ENCODE results near the gene MEIS2.
"Not testable (repeated sequence)": the region's sequence is repeated elsewhere in the genome, so short reads cannot be mapped to it uniquely, and the experiment has no call there.

Gene MEIS2

DNA sequence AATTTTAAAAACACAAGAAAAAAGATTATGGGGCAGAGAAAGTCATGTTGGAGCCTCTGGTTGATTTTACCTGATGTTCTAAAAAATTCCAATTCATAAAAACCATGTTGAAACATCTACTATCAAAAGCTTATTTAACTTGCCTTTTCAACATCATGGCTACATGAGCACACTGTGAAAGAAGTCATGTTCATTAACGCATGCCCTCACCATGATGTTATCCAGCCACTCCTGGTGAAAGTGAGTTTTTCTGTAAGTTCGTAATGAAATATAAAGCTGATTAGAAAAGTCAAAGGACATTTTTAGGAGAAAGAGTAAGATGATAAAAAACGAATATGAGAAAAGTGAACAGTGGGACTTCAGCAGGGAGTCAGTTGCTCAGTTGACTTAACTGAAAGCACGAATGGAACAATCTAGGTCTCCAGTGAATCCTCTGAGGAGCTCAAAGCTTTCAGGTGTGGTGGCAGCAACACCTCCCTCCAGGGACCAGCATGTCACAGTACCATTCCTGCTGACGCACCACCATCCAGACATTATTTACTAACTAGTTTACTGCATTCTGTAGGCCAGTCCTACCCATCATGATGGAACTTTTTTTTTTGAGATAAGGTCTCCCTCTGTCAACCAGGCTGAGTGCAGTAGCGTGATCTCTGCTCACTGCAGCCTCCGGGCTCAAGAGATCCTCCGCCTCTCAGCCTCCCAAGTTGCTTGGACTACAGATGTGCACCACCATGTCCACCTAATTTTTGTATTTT is 95.2 kb downstream of the MEIS2 start:
- no peak for DNase-seq (ENCODE audit: low spot score)

DNA sequence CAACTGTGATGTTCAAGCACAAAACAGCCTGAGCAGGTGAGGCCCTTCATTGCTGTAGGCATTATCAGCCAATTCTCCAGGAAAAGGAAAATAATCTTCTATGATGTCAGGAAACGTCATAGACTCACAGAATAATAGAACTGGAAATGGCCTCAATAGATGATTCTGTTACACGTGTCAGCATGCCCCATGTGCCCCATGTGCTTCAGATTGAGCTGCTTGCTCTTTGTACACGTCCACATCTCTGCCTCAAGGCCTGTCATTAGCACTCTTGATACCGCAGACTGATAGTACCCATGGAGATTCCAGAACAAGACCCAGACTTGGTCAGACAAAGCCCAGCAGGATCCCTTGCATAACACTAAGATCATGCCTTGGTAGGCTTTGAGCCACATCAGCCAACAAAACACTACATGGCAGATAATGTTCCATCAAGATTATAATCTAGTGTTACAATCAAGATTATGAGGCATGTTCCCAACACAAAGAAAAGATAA is 95.9 kb downstream of the MEIS2 start:
- DNase-seq (ENCODE audit: low spot score) = no peak

DNA sequence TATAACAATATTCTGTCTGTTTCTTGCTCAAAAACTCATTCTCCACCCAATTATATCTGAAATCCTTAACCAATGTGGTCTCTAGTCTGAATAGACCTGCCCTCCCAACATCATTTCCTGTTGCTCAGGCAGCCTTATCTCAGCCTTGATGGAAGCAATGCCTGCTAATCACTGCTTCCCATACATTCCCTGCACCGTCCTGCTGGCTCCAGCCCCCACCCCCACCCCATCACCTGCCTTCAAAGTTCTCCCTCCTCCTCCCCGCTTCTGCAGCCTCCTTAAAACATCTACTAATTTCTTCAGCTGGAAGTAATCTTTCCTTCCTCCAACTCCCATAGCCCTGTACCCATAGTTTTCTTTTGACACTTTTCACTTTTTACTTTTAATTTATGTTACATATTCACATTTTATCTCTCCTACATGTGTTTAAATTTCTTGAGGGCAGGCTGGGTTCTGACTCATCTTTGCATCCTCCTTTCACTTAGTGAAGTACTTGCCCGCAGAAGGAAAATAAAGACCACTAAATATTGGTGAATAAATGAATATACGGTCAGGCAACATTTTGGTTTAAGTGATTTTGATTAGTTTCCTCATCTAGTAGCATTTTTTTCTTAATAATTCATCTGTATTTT is 98.2 kb downstream of the MEIS2 start:
- no peak for DNase-seq (ENCODE audit: low spot score)

DNA sequence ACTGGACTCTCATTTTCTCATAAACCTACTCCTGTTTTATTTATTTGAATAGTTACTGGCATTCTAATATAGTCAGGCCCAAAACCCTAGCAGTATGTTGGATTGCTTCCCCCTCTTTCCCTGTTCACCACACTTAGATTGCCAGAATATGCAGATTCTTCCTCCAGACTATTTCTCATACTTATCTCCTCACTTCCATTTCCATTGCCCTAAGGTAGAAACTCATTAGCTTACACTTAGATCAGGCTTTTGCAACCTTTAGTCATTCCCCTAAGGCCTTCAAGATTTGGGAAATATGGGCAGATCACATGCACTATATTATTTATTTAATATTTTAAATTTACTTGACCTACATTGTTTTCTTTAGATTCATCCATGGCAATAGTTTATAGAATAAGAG is 98.9 kb downstream of the MEIS2 start:
- DNase-seq (ENCODE audit: low spot score) = no peak

DNA sequence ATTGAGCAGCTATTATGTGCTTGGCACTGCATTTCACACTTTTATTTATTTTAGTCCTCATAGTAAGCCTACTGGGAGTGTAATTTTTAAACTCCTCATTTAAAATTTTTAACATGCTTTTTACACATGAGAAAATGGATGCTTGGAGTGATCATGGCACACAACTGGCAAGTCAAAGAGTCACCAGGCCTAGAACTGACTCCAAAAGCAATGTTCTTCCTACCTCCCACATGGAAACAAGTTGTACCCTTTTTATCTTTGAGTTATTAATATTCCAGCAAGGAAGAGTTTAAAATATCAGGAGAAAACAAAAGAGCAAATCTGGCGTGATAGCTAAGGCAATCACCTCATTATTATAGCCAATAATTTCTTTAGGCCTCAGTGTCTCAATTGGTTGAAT is 100.6 kb downstream of the MEIS2 start:
- DNase-seq (ENCODE audit: low spot score) = no peak

DNA sequence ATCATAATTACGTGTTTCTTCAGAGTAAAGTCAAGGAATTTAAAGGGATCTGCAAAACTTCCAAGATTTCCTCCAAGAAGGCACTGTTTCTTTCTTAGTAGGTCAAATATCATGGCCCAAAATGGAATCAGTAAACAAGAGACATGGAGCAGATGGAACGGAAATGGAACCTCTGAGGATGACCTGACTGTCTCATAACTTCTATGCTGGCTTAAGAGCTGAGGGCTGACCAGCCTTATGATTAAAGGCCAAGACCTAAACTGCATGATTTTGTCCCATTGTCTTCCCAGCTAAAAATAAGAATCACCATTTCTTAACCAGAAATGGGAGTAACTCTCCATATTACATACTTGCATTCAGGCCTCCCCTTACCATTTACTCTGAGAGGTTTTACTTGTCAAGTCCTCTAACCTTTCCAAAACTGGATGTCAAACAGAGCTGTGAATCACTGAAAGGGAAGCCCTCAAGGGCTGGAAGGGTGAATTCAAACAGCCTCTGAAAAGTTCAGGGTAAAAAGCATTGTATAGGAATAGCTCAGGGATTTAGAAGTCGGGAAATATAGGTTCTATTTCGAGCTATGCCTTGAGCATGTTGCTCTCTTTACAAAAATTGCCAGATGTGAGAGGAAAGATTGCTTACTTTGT is 103.7 kb downstream of the MEIS2 start:
- no peak for DNase-seq (ENCODE audit: low spot score)

DNA sequence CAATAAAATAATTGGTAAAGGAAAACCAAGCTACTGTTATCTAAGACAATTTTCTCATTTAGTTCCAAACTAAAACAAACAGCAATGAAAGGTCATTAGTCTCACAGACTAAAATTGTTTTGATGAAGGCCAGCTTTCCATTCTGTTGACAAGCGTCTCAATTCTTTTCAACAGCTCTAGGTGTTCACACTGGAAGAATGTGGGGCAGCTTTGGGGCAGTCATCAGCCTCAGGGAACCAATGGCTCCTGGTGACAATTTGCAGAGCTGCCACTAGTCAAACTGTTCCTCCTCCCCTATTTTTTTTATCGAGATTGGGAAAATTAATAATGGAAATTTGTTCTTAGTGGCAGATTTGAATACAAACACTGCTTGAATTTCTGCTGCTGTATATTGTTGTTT is 104.2 kb downstream of the MEIS2 start:
- DNase-seq (ENCODE audit: low spot score) = no peak

DNA sequence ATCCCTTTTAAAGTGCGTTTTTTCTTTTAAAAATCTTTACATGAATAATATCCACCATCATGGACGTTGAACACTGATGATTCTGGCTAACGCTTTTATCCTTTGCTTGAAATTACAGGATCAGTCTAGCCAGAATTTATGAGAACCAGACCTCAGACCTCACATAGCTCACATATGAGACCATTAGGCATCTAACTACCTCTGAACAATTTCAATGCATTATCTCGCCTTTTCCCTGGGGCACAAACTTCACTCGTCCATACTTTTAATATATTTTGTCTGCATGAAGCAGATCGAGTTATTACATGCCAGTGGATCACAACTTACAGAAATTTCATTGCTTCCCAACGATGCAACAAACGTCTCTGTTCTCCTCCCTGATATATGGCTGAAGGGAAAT is 105.6 kb downstream of the MEIS2 start:
- no peak for DNase-seq (ENCODE audit: low spot score)

DNA sequence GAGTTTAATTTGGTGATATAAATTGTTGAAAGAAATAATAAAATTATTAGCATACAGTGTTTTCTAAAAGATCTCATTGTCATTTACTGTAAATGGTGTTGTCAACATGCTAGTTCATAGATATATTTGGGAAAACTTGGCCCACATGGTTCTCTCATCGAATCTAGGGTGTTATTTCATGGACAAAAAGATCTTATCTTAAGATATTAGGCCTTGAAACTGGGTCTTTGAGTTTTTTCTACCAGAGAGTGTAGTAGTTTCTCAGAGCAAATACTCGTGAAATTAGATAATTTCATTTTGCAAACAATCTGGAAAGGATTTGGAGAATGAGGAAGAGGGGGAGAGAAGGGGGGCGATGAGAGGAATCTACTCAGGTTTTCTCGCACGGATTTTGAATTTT is 107.9 kb downstream of the MEIS2 start:
- DNase-seq (ENCODE audit: low spot score) = no peak

DNA sequence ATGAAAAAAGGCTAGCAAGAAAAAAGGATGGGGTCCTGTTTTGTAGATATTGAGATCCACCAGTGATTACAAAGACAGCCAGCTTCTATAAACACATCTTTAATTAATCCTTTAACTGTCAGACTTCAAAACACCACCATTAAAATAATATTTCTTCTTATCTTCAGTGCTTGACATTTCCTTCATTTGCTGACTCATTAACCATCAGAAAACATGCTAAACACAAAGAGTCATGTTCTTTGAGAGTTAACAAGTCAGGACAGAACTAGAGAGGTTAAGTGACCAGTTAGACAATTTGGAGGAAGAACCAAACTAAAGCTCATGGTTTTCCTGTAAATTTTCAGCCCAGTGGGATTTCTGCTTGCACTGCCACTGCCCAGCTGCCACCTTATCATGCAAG is 111.4 kb downstream of the MEIS2 start:
- no peak for DNase-seq (ENCODE audit: low spot score)

DNA sequence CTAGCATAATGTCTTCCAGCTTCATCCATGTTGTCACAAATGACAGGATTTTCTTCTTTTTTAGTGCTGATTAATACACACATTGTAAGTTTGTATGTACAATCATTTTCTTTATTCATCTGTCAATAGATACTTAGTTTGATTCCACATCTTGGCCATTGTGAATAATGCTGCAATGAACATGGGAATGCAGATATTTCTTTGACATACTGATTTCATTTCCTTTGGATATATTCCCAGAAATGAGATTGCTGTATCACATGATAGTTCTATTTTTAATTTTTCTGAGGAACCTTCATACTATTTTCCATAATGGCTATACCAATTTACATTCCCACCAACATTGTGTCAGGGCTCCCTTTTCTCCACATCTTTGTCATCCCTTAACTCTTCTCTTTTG is 117.9 kb downstream of the MEIS2 start:
- no peak for DNase-seq (ENCODE audit: low spot score)

DNA sequence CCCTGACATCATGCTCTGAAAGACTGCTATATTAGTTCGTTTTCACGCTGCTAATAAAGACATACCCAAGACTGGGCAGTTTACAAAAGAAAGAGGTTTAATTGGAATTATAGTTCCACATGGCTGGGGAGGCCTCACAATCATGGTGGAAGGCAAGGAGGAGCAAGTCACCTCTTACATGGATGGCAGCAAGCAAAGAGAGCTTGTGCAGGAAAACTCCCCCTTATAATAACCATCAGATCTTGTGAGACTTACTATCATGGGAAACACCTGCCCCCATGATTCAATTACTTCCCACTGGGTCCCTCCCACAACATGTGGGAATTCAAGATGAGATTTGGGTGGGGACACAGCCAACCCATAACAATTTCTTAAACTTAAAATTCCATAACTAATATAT is 120.1 kb downstream of the MEIS2 start:
- DNase-seq (ENCODE audit: low spot score) = not testable (repeated sequence)

DNA sequence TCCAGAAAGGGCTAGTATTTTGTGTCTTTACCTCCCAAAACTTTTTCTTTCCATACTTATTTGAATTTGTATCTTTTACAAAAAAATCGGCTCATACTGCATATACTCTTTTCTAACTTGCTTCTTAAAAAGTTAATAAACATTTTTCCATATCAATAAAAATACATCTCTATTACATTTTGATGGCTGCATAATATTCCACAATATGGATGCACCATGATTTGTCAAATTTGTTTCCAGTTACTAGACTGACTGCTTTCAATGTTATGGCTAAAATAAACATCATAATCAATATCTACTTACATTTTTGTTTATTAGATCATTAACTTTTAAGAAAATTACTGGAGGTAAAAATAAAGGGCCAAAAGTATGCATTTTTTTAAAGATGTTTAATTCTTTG is 121.7 kb downstream of the MEIS2 start:
- no peak for DNase-seq (ENCODE audit: low spot score)

DNA sequence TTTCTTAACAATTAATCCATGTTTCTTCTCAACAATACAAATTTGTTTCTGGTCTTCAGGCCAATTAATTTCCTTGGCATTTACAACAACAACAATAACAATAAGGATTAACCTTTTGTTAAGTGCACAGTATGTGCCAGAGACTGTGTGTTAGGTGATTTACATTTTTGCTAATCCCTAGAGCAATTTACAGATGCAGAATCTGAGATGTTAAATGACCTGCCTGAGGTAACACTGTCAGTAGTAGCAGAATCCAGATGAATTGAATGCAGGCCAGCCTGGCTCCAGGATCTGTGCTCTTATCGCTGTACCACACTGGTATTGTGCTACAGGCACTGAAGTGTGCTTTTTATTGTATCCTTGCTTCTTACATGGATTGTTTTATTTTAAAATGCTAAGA is 122.2 kb downstream of the MEIS2 start:
- no peak for DNase-seq (ENCODE audit: low spot score)

DNA sequence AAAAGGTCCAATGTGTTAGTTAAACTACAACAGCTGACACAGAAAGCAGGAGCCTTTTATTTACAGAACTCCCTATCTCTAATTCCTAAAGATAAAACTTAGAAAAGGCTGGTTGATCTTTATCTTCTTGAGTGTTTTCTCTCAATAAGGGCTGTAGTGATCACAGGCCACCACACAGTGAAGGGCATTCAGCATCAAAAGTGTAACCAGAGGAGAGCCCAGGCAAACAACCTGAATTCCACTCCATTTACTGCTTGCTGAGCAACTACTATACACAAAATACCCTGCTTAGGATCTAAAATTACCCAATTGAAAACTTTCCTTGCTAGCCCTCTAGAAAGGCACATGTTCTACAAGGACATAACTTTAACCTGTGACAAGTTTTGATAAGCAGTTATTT is 122.7 kb downstream of the MEIS2 start:
- DNase-seq (ENCODE audit: low spot score) = no peak

DNA sequence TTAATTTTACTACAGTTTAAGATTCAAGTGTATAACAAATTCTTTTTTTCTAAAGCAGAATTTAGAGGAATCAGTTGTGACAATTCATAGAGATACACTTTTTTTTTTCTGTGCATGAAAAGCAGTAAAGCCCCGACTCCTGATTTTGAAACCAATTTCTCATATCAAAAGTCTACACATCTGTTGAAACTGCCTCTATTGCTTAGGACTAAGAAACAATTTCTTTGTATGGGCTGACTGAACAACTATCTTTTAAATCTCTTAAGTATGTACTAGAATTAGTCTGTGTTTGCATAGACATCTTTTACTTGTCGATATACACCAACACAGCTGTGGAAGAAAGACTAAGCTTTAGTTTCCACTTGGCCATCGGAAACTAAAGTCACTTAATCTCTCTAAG is 127.6 kb downstream of the MEIS2 start:
- no peak for DNase-seq (ENCODE audit: low spot score)

DNA sequence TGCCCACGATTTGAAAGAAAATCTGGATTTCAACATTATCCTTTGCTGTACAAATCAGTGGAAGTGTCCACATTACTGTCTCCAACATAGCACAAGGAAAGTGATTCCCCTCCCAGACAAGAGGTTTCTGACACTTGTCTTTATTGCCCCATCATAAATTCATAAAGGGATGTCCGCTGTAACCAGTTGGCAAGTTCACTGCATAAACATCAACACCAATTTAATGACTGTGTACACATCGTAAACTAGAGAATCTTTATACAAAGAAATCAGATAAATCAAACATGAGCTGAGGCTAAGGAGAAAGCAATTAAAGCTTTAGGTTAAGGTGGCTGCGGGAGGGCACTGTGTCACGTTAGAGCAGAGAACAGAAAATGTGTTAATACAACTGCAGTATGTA is 129.8 kb downstream of the MEIS2 start:
- DNase-seq (ENCODE audit: low spot score) = no peak

DNA sequence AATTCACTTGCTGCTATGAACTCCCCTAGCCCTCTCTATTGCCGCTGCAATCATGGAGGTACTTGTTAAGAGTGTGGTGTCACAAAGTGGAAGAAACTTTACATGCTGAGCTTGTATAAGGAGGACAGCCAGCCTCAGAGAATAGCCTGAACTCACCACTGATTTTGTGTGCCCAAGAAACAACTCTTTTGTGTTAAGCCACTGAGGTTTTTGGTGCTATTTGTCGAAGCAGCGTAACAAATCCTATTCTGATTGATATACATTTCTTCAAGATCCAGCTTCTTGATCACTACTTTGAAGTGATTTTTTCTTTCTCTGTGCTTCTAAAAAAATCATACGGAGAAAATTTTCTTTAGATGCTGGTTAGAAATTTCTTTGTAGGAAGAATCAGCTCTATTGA is 132.4 kb downstream of the MEIS2 start:
- no peak for DNase-seq (ENCODE audit: low spot score)

DNA sequence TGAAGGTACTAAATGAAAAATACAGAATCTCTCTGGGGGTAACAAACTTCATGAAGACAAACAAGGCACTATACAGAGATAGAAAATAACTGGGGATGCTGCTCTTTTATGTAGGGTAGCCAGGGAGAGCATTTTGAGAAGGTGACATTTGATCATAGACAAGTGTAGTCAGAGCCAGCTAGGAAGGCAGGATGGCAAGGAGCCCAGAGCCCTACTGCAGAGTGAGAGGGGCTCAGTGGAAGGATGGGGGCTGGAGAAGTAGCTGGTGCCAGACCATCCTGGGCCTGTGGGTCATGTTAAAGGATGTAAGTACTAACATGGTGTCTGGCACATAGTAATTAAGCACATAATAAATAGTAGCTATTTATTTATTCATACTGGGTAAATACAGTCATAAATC is 133.6 kb downstream of the MEIS2 start:
- DNase-seq (ENCODE audit: low spot score) = no peak

DNA sequence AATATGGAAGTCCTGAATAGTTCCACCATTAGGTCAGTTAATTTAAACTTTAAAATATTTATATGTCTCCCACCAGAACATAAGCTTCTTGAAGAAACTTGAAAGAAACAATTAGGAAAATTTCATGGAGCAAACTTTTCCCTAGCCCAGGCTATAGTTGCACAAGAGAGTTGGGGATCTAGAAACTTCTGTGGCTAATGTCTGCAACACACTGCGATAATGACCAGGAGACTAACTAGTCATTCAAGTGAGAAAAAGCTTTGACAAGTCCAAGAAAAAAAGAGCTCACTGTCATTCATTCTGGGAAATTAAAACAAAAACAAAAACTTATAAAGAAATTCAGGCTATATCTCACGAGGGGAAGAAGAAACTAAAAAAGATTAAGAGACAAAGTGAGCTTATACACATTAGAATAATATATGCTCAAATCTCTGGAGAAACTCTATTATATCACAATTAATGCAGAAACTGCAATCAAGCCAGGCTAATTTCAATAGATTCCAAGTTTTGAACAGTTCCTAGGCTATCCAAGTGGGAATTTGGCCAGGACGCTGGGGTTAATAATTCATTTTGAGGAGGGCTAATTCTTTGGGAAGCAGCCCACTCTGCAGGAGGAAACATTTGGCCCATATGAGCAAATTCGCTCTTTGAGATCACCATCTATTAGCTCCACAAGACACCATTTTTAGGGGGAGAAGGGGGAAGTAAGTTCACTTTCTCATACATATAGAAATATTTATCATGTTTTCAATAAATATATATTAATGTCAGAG is 134.6 kb downstream of the MEIS2 start:
- DNase-seq (ENCODE audit: low spot score) = no peak

DNA sequence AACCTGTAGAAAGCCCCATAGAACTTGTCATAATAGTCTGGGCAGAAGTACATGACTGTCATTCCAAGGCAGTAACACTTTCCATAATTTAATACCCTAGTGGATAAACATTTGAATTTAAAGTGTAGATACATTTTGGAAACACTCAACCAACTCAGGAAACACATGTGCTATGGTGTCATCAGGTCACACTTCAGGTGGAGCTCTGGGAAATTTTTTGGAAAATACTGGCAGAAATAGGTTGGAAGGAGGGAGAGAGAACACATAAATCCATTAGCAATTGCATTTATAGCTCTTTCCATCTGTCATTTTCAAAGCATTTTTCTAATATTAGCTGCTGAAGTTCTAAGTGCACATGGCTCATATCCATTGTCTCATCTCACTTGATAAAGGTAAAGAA is 135.7 kb downstream of the MEIS2 start:
- no peak for DNase-seq (ENCODE audit: low spot score)

DNA sequence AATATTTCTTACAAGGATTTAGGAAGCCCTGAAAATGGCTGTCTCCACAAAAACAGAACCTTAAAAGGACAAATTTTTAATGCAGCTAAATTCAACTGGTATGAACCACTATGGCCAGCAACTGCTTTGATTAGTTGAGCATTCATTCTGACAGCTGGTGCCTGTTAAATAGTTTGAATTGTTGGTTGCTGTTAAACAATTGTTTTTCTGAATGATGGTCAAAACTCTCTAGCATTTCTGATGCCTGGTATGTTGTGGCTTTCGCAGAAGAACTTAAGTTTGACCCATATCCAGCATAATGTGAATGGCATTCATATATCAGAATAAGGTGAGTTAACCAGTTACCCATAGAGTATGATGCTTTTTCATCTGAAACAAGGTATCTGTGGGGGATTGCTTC is 138.4 kb downstream of the MEIS2 start:
- no peak for DNase-seq (ENCODE audit: low spot score)

DNA sequence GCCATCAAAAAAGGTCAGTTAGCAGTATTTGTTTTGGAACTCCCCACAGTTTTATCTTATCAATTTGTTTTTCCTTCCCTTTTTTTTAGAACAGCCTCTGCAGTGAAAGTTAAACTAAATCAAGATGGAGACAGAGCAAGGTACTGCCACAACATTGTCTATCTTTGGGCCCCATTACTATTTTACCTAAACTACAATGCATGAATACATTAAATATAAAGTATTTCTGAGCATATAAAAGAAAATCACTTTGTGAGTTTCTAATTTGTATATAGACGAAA is 139.5 kb downstream of the MEIS2 start:
- no peak for DNase-seq (ENCODE audit: low spot score)

Data from CD4-positive, alpha-beta T cell treated with Interleukin-15 for 4 hours (primary cell).